ENCODE results near the gene MBNL1. TPM values are rescaled to one million over a fixed set of nuclear protein-coding genes. Genes with fewer than 3 reads are reported as not detected.

Gene MBNL1
- total RNA-seq, 1 experiment from 2014 or later, result 200 TPM

DNA sequence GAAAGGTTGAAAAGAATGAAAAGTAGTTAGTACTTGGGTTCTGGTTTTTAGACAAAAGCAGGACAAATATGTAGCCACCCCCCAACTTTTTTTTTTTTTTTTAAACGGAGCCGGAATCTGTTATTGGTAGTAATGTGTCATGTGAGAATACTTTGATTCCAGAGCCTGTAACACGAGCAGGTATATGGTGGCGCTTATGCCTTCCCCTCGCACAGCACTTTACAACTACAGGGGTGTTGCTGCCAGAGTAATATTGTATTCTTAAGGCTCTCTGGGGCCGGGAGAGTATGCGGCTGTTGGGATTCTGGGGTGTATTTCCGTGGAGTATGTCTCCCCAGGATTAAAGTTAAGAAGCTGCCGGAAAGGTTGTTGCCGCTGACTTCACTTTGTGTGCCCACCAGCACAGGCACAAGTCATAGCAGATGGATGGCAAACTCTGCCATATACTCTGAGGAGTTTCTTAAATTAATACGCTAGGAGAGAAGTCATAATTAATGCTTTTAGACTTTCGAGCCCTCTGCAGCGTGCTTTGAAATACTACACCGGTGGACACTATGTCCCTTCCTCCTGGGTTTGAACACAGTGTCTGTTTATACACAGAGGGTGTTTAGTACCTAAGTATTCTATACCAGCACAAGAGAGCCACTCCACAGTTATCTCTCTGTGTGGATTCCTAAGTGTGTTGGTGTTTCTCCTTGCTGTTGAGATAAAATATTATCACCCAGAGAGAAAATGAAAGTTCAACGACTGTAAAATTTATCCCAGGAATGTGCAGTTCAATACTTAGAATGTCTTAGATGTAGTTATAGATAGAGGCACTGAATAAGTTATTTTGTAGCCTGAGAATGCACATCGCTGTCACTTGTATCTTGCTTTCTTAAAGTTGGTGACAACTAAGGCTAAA, 1.4 kb downstream of the MBNL1 start:
- no peak for TF ChIP-seq ZNF274 (IDR thresholded peaks at IDR 0.05; ENCODE audit: low read depth, low read length)
- no peak for TF ChIP-seq ATF3 (IDR thresholded peaks at IDR 0.05)
- no peak for TF ChIP-seq ZFX (IDR thresholded peaks at IDR 0.05)
- TF ChIP-seq POLR2A (IDR thresholded peaks at IDR 0.05; ENCODE audit: borderline replicate concordance, extremely low read depth, insufficient read depth, insufficient read length), result no peak
- no peak for TF ChIP-seq EZH2 (IDR thresholded peaks at IDR 0.05)
- TF ChIP-seq YY1 (IDR thresholded peaks at IDR 0.05; ENCODE audit: extremely low read depth, insufficient replicate concordance, low read depth, low read length), result no peak
- no peak for TF ChIP-seq REST (IDR thresholded peaks at IDR 0.05; ENCODE audit: low read depth)
- no peak for TF ChIP-seq ELF1 (IDR thresholded peaks at IDR 0.05; ENCODE audit: borderline replicate concordance, low read depth)
- TF ChIP-seq CTCF (IDR thresholded peaks at IDR 0.05 in 2 of 3, conservative IDR thresholded peaks at IDR 0.05 in 1 of 3; ENCODE audit: borderline replicate concordance in 1 of 3, insufficient read depth in 1 of 3, low read depth in 2 of 3, low read length in 2 of 3), result no peak
- TF ChIP-seq TCF7L2 (IDR thresholded peaks at IDR 0.05; ENCODE audit: borderline replicate concordance, extremely low read depth, insufficient read depth, insufficient read length), result no peak
- no peak for TF ChIP-seq SP1 (IDR thresholded peaks at IDR 0.05; ENCODE audit: low read depth)
- TF ChIP-seq SRF (IDR thresholded peaks at IDR 0.05; ENCODE audit: low read depth), result no peak
- TF ChIP-seq FOSL1 (IDR thresholded peaks at IDR 0.05; ENCODE audit: low read depth), result no peak
- TF ChIP-seq RAD21 (IDR thresholded peaks at IDR 0.05; ENCODE audit: low read depth), result no peak
- no peak for TF ChIP-seq EZH2phosphoT487 (IDR thresholded peaks at IDR 0.05; ENCODE audit: borderline replicate concordance)
- intact Hi-C loops (cut with micrococcal nuclease), result loop anchor here (2.0 to 5.0 kb wide), 4 partner anchors 172 to 782 kb away; no protein-coding TSS in a partner anchor
- H3K4me1 ChIP-seq (ENCODE audit: control insufficient read depth in 1 of 2, insufficient read depth in 2 of 2, low read length in 2 of 2), result peaks cover 56 to 65% of the 10 kb centered on the region in 2 experiments
- peak overlapping the region; percentile 72 for H3K4me2 ChIP-seq (ENCODE audit: low read length)
- peak overlapping the region; percentile 77 to 88 for H3K4me3 ChIP-seq (replicated peaks in 1 of 2; ENCODE audit: low read depth in 1 of 2, low read length in 2 of 2)
- BruUV-seq (replicated peaks), result TSS peak; percentile 46
- DNase-seq (ENCODE audit: low read depth, low spot score) (no peak), ATAC-seq (peak; percentile 36)
- RAD21 ChIA-PET (ENCODE audit: low non-redundant PET in 1 of 2, low total read pairs in 2 of 2, uncharacterized antibody in 2 of 2, unreplicated experiment in 2 of 2), result interaction anchor here in 1 of 2 experiments (0.7 kb wide), 1 partner anchor 39 kb away, joined by 3 read pairs; no protein-coding TSS in a partner anchor
- H3K9ac ChIP-seq (ENCODE audit: low read length), result peak overlapping the region; percentile 88
- H3K27ac ChIP-seq (ENCODE audit: low read depth, low read length), result peak overlapping the region; percentile 90
- POLR2A ChIA-PET, result interaction anchor here (0.8 to 1.8 kb wide), 3 partner anchors 7 to 244 kb away, joined by 4 to 5 read pairs (median 5); no protein-coding TSS in a partner anchor
- H3K36me3 ChIP-seq (ENCODE audit: control insufficient read depth in 1 of 2, insufficient read depth in 2 of 2, low read length in 2 of 2), result no peaks in the 10 kb centered on the region
- CTCF ChIA-PET, result no interaction called here
- no peaks in the 10 kb centered on the region for H3K9me3 ChIP-seq (ENCODE audit: control insufficient read depth in 1 of 2, insufficient read depth in 1 of 2, low read depth in 1 of 2, low read length in 2 of 2)
- no peaks in the 10 kb centered on the region for H3K27me3 ChIP-seq (ENCODE audit: insufficient read depth, low read length)
- no peaks in the 10 kb centered on the region for H4K20me1 ChIP-seq (ENCODE audit: insufficient read depth)
- peaks cover 63% of the 10 kb centered on the region for H3K79me2 ChIP-seq (ENCODE audit: insufficient read depth, low read length)
- H3K9me2 ChIP-seq (ENCODE audit: insufficient read depth), result no peaks in the 10 kb centered on the region
- H2AFZ ChIP-seq (ENCODE audit: low read depth, low read length, poor library complexity, severe bottlenecking), result no peak overlapping the region
